Measurements from ENCODE around the gene ZKSCAN3.

DNA sequence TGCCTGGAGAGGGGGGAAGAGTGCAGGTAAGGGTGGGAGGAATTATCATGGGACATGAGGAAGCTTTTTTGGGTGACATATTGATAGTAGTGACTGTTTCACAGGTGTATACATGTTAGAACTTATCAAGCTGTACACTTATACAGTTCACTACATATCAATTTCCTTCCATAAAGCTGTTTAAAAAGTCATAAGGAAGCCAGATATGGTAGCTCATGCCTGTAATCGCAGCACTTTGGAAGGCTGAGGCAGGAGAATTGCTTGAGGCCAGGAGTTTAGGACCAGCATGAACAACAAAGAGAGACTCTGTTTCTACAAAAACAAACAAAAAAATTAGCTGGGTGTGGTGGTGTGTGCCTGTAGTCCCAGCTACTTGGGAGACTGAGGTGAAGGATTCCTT lies 28.1 kb downstream of the ZKSCAN3 start:
- TF ChIP-seq POLR2A (IDR thresholded peaks at IDR 0.05; ENCODE audit: low read depth, low read length) (no peak), TAF1 (IDR thresholded peaks at IDR 0.05; ENCODE audit: borderline replicate concordance, low read depth, low read length) (no peak)

Data from GM12892 (cell line).